GM18511 (cell line): ENCODE data around the gene EXD3.

Experiments
- ATAC-seq: cut with Tn5 transposase; IDR thresholded peaks from one replicate; pipeline ENCODE4 v1.9.1; 2021; ENCODE audit warnings: mild to moderate bottlenecking, moderate library complexity; ENCODE audit not compliant: unreplicated experiment

EXD3 gene

DNA sequence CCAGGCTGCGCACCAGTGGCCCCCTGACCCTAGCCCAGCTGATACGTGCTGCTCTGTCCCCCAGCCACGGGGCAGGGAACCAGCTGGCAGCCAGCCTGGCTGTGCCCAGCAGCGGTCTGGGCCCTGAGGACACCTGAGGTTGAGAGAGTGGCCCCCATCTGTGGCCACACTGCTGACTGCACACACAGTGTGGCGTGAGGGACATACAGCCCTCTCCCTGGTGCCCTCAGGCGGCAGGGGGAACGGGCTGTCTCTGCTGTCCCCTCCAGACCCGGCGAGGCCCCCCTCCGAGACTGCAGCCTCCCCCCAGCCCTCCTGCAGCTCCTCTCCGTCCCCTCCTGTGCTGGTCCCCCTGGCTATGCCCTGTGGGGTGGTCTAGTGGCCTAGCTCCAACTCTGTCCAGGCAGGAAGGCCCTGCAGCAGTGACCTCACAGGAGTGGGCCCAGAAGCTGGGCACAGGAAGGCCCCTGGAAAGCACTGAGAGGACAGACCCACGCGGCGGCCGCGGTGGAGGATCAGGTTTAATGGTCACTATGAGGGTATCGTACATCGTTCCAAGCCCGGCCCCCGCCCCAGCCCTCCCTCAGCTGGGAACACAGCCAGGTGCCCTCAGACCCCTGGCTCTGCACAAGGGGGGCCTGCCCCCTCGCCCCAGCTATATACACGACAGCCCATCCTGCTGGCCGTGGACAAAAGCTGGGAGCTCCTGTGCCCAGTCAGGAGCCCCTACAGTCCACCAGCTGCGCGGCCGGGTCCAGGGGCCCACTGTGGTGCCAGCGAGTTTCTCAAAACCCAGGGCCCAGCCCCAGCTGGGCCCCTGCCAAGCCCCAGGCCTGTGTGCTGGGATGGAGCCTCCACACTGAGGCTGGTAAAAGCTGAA is 25.0 kb upstream of the EXD3 start:
- ATAC-seq, result no peak

DNA sequence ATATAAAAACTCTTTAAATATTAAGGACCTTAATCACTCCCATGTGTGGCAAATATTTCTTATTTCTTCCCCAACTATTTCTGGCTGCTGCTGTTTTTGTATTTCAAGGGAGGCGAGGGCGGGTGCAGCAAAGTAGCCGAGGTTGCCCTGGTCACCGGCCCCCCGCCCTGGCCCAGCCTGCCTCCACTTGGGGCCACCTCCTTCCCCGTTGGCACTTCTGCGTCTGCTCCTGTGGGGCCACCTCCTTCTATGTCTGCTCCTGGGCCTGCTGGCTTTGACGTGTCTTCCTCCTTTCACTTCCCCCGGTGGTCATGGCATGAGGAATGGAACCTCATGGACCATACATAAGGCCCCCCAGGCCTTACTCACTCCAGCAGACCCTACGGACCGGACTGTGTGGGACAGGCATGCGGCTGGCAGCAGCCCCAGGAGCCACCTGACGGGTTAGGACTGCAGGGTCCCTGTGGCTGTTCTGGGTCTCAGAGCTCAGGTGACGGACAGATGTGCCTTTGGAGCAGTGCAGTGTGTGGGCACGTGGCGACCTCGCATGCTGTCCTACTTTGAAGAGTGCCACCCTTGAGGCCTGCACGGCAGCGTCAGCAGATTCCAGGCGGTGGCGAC is 24.0 kb upstream of the EXD3 start:
- no peak for ATAC-seq

DNA sequence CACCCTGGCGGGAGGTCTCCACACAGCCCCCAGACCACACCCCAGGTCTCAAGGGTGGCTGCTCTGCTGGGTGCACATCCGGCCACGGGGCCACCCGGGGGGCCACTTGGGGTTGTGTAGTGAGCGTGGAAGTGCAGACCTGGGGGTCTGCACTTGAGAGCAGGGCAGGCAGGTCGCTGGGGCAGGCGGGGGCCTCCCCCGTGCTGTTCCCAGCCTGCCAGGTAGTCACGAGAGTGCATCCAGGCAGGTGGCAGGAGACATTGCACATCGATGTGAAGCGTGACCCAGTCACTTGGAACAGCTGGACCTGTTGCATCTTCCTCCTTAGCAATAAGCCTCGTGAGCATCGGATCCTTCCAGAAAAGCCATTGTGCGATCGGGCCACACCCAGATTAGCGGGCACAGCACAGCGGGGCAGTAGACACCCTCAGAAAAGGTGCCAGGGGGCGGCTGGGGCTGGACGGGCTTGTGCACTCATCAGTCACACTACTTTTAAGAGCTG is 23.0 kb upstream of the EXD3 start:
- ATAC-seq, result no peak

DNA sequence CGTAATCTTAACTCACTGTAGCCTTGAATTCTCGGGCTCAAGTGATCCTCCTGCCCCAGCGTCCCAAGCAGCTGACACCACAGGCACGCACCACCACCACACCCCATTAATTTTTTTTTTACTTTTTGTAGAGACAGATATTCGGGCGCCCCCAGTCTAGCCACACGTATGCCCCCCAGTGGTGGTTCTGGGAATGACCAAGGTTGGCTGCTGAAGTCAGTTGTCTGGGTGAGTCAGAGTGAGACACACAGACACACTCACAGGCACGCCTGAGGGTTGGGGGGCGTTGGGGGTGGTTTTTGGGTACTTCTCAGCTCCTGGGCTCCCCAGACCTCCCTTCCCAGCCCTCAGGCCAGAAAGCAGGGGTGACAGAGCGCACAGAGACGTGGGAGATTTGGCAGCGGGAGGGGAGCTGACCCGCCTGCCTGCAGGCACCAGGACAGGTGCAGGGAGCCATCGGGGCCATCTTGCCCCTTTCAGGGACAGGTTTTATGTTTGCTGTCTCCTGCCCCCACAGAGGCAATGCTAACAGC is 22.4 kb upstream of the EXD3 start:
- ATAC-seq, result peak; percentile 61

DNA sequence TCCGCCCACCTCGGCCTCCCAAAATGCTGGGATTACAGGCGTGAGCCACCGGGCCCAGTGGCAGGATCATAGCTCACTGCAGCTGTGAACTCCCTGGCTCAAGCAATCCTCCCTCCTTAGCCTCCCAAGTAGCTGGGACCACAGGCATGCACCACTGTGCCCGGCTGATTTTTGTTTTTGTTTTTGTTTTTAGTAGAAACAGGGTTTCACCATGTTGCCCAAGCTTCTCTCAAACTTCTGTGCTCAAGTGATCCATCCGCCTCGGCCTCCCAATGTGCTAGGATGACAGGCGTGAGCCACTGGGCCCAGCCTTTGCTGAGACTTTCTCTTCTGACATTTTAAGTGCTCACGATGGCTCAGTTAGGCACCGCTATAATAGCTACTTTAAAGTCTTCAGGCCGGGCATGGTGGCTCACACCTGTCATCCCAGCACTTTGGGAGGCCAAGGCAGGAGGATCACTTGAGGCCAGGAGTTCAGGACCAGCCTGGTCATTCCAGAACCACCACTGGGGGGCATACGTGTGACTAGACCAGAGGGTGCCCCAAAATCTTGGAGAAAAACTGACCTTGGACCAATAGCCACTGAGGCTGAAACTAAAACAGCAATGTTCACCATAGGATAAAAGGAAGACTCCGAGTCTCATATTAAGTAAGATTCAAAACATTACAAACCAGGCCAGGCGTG is 21.3 kb upstream of the EXD3 start:
- ATAC-seq, result no peak

DNA sequence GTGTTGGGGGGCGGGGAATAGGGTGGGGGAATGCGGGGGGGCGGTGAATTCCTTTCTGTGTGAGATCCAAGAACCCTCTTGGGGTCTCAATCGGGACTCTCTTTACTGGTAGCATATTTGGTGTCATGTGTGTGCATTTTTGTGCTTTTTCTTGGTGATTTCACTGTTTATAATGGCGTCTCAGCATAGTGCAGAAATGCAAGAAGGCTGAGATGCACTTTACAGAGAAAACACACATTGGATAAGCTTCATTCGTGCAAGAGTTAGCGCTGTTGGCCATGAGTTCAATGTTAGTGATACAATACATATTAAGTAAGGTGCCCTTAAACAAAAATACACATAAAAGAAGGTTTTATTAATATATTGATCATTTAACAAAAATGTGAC is 19.0 kb upstream of the EXD3 start:
- no peak for ATAC-seq

DNA sequence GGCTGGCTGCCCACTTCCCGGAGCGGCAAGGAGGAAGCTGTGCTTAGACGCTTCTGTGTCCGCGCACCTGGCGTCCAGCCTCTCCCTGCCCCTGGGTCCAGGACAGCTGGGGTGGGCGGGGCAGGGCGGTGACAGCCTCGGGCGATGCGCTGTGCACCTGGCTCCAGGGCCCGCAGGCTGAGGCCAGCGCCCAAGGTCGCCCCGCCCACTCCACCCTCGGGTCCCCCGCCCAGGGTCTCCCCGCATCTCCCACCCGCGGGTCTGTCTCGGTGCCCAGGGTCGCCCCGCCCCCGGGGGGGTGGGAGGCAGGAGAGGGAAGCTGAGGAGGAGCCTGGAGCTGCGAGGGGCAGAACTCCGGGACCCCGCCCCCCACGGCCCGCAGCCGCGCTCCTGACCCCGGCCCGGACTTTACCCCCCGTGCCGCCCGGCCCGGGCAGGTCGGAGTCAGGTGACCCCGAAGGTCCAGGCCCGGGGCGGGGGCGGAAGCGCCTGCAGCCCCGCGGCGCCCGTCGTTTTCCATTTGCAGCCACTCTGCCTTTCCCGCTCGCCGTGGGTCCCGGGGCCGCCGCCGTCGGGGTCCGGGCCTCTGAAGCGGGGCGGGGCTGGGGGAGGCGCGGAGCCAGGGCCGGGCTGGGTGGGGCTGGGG is 18.4 kb upstream of the EXD3 start, which contains the start of gene ENTPD8:
TSS of gene ENTPD8 (minus strand) at position 69 of the 646 bp plus-strand sequence. CDS start 3,072 bp downstream, outside the sequence.
- no peak for ATAC-seq

DNA sequence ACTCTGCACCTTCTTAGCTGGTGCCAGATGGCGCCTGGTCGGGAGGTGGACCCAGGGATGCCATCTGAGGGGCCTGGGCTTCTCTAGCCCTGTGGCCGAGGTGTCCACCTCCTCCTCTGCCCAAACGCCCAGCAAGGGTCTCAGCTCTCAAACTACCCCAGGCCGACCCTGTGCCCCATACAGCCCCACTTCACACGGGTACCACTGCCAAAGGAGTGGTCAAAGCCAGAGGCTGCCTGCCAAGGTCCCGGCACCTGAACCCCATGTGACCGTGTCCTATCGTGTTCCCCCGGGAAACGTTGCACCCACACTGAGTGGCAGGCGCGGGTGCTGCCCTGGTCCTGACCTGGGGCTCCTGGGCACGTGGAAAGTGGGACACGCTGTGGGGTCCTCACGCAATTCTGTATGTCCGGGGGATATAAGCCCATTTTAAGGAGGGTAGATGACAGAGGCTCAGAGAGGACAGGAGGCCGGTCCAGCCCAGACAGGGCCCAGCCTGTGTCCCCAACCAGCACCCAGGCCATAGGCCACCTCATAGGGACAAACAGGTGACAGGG is 16.3 kb upstream of the EXD3 start:
- ATAC-seq, result no peak

DNA sequence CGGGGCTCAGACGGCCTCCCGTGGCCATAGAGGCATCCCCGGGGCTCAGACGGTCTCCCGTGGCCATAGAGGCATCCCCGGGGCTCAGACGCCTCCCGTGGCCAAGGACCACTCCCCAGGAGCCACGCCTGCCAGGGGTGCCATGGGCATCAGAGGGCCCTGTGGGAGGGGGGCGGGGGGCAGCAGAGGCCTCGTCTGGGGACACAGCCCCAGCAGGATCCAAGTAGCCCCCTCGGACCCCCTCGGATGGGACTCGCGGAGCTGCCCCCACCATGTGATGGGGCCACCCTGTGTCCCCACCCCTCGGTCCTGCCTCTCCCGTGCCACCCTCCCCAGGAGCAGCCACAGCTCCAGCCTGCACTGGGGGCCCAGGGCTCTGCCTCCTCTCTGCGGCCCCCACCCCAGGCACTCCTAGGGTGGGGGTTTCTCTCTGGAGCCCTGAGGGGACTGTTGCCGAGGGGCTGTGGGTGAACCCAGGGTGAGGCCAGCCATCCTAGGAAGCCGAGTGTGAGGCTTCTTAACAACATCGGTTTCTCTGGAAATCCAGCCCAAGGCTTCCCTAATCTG is 15.7 kb upstream of the EXD3 start:
- no peak for ATAC-seq

DNA sequence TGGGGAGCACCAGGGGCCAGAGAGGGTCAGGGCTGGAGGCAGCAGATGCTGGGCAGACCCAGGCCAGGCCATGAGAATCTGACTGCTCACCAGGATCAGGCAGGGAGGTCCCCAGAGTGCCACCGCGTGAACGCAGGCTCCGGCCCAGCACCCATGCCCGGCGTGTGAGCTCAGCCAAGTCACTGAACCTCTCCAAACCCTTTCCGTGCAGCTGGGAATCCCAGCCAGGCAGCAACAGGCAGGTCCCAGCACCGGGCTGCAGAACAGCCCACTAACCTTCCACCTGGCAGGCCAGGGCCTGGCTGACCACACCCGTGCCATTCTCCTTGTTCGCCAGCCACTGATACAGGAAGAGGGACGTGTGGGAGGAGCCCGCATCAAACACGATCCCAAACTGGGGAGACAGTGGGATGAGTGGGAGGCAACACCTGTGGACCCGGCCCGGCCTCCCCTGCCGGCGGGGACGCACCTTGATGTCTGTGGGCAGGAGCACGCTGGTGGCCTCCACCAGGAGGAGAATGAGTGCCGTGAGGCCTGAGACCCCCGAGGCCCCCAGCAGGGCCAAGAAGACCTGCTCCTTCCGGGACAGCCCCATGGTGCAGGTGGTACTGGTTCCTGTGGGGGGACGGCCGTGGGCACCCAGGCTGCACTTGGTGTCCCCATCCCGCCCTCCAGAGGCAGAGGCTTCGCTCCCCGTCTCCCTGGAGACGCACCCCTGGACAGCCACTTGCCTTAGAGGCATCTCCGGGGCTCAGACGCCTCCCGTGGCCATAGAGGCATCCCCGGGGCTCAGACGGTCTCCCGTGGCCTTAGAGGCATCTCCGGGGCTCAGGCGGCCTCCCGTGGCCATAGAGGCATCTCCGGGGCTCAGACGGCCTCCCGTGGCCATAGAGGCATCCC is 15.0 kb upstream of the EXD3 start:
- no peak for ATAC-seq

DNA sequence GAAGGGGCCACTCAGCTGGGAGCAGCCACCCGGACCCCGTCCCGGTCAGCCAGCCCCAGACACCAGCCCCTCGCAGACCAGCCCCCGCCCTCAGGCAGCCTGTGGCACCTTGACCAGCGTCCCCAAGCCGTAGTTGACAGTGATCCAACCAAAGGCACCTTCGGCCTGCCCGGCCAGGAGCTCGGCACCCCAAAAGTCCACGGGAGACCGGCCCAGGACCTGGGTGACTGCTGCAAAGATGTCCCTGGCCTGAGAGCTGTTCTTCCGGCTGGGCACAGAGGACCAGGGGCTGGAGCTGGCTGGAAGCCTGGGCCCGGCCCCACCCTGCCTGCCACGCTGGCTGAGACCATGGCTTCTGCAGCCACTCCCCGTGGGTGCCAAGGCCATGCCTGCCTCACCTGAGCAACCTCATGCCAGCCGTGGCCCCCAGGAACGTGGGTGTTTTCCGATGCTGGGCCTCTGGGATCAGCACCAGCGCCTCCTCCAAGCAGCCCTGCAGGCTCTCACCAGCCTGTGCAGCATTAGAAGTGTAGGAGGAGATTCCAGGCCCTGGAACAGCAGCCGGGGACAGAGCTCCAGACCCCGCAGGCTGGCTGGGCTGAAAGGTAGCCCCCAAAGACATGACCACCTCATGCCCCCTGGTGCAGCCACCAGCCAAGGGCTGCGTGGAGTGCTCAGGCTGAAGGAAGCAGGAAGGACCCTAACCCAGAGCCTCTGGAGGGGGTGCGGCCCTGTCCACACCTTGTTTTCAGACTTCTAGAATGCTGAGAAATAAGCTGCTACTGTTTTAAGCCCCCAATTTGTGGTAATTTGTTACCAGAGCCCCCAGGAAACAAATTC is 14.0 kb upstream of the EXD3 start:
- no peak for ATAC-seq

DNA sequence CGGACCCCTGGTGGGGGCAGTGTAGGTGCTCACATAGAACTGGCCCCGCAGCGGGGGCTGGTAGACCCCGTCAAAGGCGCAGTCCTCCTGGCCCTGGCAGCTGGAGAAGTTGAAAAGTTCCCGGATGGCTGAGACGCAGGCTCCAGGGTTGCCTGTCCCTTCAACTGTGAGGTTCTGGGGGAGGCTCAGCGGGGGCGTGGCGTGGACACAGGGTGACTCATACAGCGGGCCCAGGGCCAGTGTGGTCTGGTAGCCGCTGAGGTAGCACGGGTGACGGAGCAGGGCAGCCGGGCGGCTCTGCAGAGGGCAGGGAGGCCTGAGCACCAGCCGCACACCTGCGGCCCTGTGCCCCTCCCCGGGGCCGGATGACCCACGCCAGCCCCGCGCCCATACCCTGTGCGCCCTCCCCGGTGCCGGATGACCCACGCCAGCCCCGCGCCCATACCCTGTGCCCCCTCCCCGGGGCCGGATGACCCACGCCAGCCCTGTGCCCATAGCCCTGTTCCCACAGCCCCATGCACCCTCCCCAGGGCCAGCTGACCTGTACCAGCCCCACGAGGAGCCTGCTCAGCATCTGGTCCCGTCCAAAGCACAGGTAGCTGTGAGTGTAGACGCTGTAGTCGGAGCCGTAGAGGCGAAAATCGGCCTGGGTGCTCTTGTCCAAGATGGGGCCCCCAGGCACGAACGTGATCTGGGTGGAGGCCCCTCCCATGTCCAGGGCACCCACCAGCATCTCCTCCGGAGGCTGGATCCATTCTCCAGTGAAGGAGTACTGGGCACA is 13.2 kb upstream of the EXD3 start:
- no peak for ATAC-seq

DNA sequence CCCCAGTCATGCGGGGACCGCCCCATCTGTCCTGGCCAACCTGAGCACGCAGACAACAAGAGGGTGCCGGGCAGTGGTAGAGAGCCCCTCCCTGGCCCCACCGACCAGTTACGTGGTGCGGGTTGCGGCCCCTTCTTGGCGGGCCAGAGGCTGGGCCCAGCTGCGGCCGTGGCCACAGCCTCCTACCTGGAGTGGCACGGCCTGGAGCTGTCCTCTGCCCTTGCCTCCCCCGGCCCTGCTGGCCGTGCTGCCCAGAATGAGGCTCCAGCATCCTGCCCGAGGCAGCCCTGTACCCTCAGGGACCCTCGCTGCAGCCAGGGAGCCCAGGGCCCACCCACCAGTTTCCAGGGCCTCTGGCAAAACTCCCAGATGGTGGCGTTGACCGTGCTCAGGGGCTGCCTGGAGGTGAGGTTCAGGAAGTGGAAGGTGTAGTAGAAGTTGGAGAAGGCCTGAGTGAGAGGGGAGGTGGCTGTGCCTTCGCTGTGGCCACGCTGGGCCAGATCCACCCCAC is 12.5 kb upstream of the EXD3 start:
- ATAC-seq, result no peak

DNA sequence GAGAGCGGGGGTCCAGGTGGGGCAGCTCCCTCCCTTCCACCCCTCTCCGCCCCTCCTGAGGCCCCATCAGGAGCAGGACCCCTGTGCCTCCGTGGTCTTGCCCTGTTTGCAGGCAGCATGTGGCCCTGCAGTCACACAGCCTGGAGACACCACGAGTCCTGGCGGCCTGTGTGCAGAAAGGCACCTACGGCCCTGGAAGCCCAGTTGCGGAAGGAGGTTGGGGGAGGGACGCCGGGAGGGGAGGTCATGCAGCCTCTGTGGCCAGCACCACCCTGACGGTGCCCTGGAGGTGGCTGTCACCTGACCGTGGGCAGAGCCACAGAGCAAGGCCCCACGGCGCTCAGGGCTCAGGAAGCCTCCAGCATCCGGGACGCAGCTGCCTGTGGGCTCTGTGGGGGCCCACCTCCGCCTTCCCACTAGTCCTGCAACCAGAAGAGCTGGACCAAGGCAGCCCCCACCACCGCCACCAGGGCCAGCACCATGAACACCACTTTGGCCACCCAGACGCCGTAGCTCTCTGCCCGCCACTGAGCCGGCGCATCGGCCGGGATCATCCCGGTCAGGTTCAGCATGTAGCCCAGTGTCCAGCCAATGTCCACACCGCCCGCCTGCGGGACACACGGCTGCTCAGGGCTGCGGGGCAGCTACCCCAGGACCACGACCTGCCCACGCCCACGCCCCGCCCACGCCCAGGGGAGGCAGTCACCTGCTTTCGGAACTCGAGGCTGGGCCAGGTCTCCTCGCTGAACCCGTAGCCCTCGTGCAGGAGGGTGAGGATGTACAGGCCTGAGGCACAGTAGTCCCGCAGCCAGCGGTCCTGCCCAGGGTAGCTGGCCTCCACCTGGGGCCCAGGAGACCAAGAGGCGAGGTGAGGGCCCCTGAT is 11.8 kb upstream of the EXD3 start:
- no peak for ATAC-seq

DNA sequence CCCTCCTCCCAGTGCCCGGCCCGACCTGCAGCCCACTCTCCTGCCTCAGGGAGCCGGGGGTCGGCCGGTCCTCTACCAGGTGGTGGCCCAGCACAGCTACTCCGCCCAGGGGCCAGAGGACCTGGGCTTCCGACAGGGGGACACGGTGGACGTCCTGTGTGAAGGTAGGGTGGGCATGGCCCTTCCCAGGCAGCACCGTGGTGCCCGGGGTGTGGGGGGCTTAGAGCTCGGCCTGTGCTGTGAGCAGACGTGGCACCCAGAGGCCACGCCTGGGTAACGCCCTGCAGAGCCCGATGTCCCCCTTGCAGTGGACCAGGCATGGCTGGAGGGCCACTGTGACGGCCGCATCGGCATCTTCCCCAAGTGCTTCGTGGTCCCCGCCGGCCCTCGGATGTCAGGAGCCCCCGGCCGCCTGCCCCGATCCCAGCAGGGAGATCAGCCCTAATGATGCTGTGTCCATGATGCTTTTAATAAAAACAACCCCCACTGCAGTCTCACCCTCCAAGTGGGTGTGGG is 11.0 kb upstream of the EXD3 start:
- no peak for ATAC-seq

DNA sequence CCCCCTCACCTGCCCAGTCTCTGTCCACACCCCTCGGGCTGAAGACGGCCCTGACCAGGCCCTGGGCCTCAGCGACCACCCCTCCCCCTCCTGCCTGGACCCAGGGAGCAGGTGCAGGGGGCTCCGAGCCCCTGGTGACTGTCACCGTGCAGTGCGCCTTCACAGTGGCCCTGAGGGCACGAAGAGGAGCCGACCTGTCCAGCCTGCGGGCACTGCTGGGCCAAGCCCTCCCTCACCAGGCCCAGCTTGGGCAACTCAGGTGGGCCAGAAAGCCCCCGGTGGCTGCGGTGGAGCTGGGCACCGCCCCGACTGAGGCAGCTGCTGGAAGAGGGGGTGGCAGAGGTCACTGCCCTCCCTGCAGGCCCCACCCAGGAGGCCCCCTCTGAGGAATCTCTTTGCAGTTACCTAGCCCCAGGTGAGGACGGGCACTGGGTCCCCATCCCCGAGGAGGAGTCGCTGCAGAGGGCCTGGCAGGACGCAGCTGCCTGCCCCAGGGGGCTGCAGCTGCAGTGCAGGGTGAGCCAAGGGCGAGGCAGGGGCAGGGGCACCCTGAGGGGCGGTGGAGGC is 10.5 kb upstream of the EXD3 start:
- no peak for ATAC-seq
